Measurements from ENCODE around the gene WDR49. TPM values are rescaled to one million over a fixed set of nuclear protein-coding genes. Genes with fewer than 3 reads are reported as not detected.

Gene WDR49
- total RNA-seq, 1 experiment from 2014 or later, result 1.3 TPM

GRCh38 chr3:167489571-167489970 is 164.2 kb downstream of the WDR49 start:
- H3K9me3 Mint-ChIP-seq, result no peaks in the 10 kb centered on the region; a peak in 1 of 5 replicates
- H3K27me3 Mint-ChIP-seq (ENCODE audit: low read depth), result peaks cover 2% of the 10 kb centered on the region
- no peak overlapping the region for H3K27ac ChIP-seq (ENCODE audit: insufficient read length, low read depth, low read length)
- no peak overlapping the region for H4K8ac ChIP-seq (replicated peaks; ENCODE audit: insufficient read length, low read depth, low read length)
- peaks cover 12% of the 10 kb centered on the region; the same call in 1 of the 2 replicates for H3K4me1 ChIP-seq (ENCODE audit: insufficient read depth, low read length)
- no peak overlapping the region for H3K56ac ChIP-seq (ENCODE audit: insufficient read length, low read depth, low read length)
- no peaks in the 10 kb centered on the region for H3K27me3 ChIP-seq (ENCODE audit: insufficient read depth, low read length)
- no peaks in the 10 kb centered on the region for H3K36me3 Mint-ChIP-seq (ENCODE audit: insufficient read depth in 1 of 3, low read depth in 3 of 3)
- H3K23me2 ChIP-seq (ENCODE audit: insufficient read length, low read depth, low read length, poor library complexity, severe bottlenecking), result no peaks in the 10 kb centered on the region
- H3K18ac ChIP-seq (ENCODE audit: insufficient read length, low read depth, low read length), result no peak overlapping the region
- TF ChIP-seq CTCF (conservative IDR thresholded peaks at IDR 0.05), result no peak
- H3K4me3 Mint-ChIP-seq, result no peak overlapping the region
- H2AK5ac ChIP-seq (ENCODE audit: insufficient read length, low read length), result no peak overlapping the region
- no peak overlapping the region for H3K9ac ChIP-seq (ENCODE audit: extremely low read depth, insufficient read length, low read length)
- H2AFZ ChIP-seq (ENCODE audit: low read length), result no peak overlapping the region
- H2BK20ac ChIP-seq (ENCODE audit: low read depth, low read length, poor library complexity, severe bottlenecking), result no peak overlapping the region
- H3K4me1 Mint-ChIP-seq, result peaks cover 24 to 26% of the 10 kb centered on the region in 2 experiments
- H4K5ac ChIP-seq (ENCODE audit: insufficient read length, low read depth, low read length), result no peak overlapping the region
- no peak overlapping the region for H2BK15ac ChIP-seq (ENCODE audit: low read depth, low read length)
- no peaks in the 10 kb centered on the region for H4K20me1 ChIP-seq (ENCODE audit: control insufficient read depth, insufficient read depth, insufficient read length)
- H2BK120ac ChIP-seq (ENCODE audit: low read depth, low read length, poor library complexity, severe bottlenecking), result no peak overlapping the region
- no peak overlapping the region for H3T11ph ChIP-seq (ENCODE audit: low read length)
- H4K91ac ChIP-seq (ENCODE audit: insufficient read length, low read depth, low read length), result no peak overlapping the region
- WGBS (ENCODE audit: extremely low coverage, insufficient read length, low lambda C conversion rate), result no CpG with 5 or more reads among the region's 1 CpG
- no peaks in the 10 kb centered on the region for H3K79me1 ChIP-seq (ENCODE audit: insufficient read depth, low read depth, low read length, poor library complexity, severe bottlenecking)
- DNase-seq, result no peak
- H3K4me2 ChIP-seq (ENCODE audit: insufficient read depth, insufficient read length, low read length), result no peak overlapping the region
- H3K79me2 ChIP-seq (ENCODE audit: insufficient read depth, low read length), result no peaks in the 10 kb centered on the region
- no peak overlapping the region for H3K27ac Mint-ChIP-seq
- H3K14ac ChIP-seq (ENCODE audit: insufficient read depth, low read length), result no peak overlapping the region
- H2BK12ac ChIP-seq (ENCODE audit: insufficient read length, low read depth, low read length), result no peak overlapping the region
- no peaks in the 10 kb centered on the region for H3K9me3 ChIP-seq (ENCODE audit: control insufficient read depth, low read depth, low read length)
- no peak overlapping the region for H3K4ac ChIP-seq (ENCODE audit: low read depth, low read length)
- H3K23ac ChIP-seq (ENCODE audit: insufficient read length, low read depth, low read length), result no peak overlapping the region
- no peak overlapping the region for H2BK5ac ChIP-seq (ENCODE audit: insufficient read length, low read length)

Measured in H9 (cell line).